ENCODE measurements around the gene DDX10. TPM values are rescaled to one million over a fixed set of nuclear protein-coding genes. Genes with fewer than 3 reads are reported as not detected.

The DDX10 gene
- total and polyA plus RNA-seq, 2 of the 8 experiments (the other 6 are each of a cell fraction or from before 2014, with no cell fraction given) = 49.2 to 52.2 TPM

DNA sequence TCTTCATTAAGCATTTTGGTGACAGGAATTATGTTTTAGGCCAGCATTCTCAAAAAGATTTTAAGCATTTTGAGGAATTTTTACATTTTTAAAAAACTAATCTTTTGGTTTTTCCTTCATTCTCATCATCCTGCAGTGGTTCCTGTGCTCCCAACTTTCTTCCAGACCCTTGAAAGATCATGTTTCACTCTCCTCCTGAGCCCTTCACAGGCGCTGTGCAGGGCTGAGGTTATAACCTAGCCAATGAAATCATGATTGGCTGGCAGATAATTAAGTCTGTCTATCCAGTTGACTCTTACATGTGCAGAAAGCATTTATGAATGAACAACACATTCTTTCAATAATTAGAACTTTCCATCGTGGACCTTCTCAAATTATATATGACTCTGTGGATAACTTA lies 226.3 kb downstream of the DDX10 start (continued):
- TF ChIP-seq, protein P1, sequence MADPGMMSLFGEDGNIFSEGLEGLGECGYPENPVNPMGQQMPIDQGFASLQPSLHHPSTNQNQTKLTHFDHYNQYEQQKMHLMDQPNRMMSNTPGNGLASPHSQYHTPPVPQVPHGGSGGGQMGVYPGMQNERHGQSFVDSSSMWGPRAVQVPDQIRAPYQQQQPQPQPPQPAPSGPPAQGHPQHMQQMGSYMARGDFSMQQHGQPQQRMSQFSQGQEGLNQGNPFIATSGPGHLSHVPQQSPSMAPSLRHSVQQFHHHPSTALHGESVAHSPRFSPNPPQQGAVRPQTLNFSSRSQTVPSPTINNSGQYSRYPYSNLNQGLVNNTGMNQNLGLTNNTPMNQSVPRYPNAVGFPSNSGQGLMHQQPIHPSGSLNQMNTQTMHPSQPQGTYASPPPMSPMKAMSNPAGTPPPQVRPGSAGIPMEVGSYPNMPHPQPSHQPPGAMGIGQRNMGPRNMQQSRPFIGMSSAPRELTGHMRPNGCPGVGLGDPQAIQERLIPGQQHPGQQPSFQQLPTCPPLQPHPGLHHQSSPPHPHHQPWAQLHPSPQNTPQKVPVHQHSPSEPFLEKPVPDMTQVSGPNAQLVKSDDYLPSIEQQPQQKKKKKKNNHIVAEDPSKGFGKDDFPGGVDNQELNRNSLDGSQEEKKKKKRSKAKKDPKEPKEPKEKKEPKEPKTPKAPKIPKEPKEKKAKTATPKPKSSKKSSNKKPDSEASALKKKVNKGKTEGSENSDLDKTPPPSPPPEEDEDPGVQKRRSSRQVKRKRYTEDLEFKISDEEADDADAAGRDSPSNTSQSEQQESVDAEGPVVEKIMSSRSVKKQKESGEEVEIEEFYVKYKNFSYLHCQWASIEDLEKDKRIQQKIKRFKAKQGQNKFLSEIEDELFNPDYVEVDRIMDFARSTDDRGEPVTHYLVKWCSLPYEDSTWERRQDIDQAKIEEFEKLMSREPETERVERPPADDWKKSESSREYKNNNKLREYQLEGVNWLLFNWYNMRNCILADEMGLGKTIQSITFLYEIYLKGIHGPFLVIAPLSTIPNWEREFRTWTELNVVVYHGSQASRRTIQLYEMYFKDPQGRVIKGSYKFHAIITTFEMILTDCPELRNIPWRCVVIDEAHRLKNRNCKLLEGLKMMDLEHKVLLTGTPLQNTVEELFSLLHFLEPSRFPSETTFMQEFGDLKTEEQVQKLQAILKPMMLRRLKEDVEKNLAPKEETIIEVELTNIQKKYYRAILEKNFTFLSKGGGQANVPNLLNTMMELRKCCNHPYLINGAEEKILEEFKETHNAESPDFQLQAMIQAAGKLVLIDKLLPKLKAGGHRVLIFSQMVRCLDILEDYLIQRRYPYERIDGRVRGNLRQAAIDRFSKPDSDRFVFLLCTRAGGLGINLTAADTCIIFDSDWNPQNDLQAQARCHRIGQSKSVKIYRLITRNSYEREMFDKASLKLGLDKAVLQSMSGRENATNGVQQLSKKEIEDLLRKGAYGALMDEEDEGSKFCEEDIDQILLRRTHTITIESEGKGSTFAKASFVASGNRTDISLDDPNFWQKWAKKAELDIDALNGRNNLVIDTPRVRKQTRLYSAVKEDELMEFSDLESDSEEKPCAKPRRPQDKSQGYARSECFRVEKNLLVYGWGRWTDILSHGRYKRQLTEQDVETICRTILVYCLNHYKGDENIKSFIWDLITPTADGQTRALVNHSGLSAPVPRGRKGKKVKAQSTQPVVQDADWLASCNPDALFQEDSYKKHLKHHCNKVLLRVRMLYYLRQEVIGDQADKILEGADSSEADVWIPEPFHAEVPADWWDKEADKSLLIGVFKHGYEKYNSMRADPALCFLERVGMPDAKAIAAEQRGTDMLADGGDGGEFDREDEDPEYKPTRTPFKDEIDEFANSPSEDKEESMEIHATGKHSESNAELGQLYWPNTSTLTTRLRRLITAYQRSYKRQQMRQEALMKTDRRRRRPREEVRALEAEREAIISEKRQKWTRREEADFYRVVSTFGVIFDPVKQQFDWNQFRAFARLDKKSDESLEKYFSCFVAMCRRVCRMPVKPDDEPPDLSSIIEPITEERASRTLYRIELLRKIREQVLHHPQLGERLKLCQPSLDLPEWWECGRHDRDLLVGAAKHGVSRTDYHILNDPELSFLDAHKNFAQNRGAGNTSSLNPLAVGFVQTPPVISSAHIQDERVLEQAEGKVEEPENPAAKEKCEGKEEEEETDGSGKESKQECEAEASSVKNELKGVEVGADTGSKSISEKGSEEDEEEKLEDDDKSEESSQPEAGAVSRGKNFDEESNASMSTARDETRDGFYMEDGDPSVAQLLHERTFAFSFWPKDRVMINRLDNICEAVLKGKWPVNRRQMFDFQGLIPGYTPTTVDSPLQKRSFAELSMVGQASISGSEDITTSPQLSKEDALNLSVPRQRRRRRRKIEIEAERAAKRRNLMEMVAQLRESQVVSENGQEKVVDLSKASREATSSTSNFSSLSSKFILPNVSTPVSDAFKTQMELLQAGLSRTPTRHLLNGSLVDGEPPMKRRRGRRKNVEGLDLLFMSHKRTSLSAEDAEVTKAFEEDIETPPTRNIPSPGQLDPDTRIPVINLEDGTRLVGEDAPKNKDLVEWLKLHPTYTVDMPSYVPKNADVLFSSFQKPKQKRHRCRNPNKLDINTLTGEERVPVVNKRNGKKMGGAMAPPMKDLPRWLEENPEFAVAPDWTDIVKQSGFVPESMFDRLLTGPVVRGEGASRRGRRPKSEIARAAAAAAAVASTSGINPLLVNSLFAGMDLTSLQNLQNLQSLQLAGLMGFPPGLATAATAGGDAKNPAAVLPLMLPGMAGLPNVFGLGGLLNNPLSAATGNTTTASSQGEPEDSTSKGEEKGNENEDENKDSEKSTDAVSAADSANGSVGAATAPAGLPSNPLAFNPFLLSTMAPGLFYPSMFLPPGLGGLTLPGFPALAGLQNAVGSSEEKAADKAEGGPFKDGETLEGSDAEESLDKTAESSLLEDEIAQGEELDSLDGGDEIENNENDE (IDR thresholded peaks at IDR 0.05; ENCODE audit: insufficient replicate concordance, low read length) = no peak

All from H1 (cell line).